ENCODE results near the gene ESR1. TPM values are rescaled to one million over a fixed set of nuclear protein-coding genes. Genes with fewer than 3 reads are reported as not detected.

Gene ESR1
- total RNA-seq, 1 donor from 2014 or later, result 0.05 TPM

DNA sequence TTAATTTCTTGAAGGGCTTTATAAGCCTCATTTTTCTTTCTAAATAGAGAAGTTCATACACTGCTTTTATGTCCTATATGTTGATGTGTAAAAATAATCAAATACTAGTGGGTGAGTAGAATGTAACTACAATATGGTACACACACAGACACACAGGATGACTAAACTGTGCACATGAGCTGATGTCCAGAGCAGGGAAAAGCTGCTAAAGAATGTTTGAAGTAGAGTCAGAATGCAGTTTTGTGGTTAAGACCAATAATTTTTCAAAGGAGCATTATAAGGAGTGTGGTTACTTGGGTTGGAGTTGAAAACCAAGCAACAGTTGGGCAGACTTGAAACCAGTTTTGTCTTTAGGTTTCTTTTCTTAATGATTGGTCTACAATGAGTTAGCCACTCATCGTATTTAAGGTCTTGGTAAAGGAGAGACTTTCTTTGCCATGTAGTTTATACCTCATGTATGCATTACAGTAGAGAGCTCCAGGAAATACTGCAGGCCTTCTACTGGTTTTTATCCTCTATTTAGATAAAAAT lies 196.6 kb downstream of the ESR1 start:
- Mint-ChIP-seq H3K36me3 (ENCODE audit: low read depth, unreplicated experiment) (no peaks in the 10 kb centered on the region), H3K4me3 (ENCODE audit: unreplicated experiment) (no peak overlapping the region), H3K9me3 (ENCODE audit: unreplicated experiment) (no peaks in the 10 kb centered on the region)

GRCh38 chr6:152004896-152005295 lies 197.4 kb downstream of the ESR1 start:
- H3K4me3 Mint-ChIP-seq (ENCODE audit: unreplicated experiment), result no peak overlapping the region
- no peak for TF ChIP-seq EZH2 (IDR thresholded peaks at IDR 0.05; ENCODE audit: insufficient read depth, low read length)
- TF ChIP-seq, protein P1, sequence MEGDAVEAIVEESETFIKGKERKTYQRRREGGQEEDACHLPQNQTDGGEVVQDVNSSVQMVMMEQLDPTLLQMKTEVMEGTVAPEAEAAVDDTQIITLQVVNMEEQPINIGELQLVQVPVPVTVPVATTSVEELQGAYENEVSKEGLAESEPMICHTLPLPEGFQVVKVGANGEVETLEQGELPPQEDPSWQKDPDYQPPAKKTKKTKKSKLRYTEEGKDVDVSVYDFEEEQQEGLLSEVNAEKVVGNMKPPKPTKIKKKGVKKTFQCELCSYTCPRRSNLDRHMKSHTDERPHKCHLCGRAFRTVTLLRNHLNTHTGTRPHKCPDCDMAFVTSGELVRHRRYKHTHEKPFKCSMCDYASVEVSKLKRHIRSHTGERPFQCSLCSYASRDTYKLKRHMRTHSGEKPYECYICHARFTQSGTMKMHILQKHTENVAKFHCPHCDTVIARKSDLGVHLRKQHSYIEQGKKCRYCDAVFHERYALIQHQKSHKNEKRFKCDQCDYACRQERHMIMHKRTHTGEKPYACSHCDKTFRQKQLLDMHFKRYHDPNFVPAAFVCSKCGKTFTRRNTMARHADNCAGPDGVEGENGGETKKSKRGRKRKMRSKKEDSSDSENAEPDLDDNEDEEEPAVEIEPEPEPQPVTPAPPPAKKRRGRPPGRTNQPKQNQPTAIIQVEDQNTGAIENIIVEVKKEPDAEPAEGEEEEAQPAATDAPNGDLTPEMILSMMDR (IDR thresholded peaks at IDR 0.05; ENCODE audit: insufficient read depth, low read depth, low read length), result no peak
- no peak overlapping the region for H3K27ac ChIP-seq (ENCODE audit: low read depth, low read length)

More for the DNA sequence above, 196.6 kb downstream of the ESR1 start:
- Histone ChIP-seq H3K9ac (ENCODE audit: low read length) (no peak overlapping the region), H2AFZ (ENCODE audit: low read depth, low read length) (no peak overlapping the region), H4K20me1 (ENCODE audit: insufficient read depth, low read length) (no peaks in the 10 kb centered on the region), H3K79me2 (ENCODE audit: insufficient read depth, low read length) (no peaks in the 10 kb centered on the region), H3K4me3 (ENCODE audit: insufficient read depth, low read depth, low read length) (no peak overlapping the region), H3K27ac (ENCODE audit: low read depth, low read length) (no peak overlapping the region), H3K9me3 (ENCODE audit: insufficient read depth, low read depth, low read length) (no peaks in the 10 kb centered on the region), H3K4me1 (ENCODE audit: insufficient read depth, low read length) (no peaks in the 10 kb centered on the region), H3K36me3 (ENCODE audit: insufficient read depth, low read length) (no peaks in the 10 kb centered on the region), H3K27me3 (ENCODE audit: insufficient read depth, low read length) (no peaks in the 10 kb centered on the region), H3K4me2 (ENCODE audit: low read length) (no peak overlapping the region)
- TF ChIP-seq, protein P1 (IDR thresholded peaks at IDR 0.05; ENCODE audit: insufficient read depth, low read depth, low read length), result no peak
- TF ChIP-seq EZH2 (IDR thresholded peaks at IDR 0.05; ENCODE audit: insufficient read depth, low read length), result no peak
- H3K4me1 Mint-ChIP-seq (ENCODE audit: low read depth, unreplicated experiment), result peaks cover 9% of the 10 kb centered on the region
- peaks cover 22% of the 10 kb centered on the region for H3K27me3 Mint-ChIP-seq (ENCODE audit: low read depth, unreplicated experiment)
- no peak overlapping the region for H3K27ac Mint-ChIP-seq (ENCODE audit: unreplicated experiment)
- DNase-seq (ENCODE audit: low read depth) (peak; percentile 62), FAIRE-seq (no peak)

DNA sequence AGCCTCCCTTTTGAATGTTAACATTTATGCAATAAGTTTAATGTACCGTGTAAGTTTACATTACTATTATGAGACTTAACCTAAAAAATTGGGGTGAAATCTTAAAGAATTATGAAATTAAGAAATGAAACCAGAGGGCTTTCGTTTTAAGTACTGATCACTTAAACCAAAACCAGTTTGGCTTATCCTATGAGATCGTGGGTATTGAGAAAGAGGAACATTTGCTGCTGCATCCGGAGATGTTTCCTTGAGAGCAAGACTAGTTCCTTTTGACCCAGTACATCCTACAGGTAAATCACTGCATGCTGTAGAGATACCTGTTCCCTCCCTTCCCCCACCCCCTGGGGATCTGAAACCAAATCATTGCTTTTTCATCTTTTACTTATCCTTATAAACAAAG lies 201.3 kb downstream of the ESR1 start:
- Mint-ChIP-seq H3K4me1 (ENCODE audit: low read depth, unreplicated experiment) (peaks cover 7% of the 10 kb centered on the region), H3K9me3 (ENCODE audit: unreplicated experiment) (no peaks in the 10 kb centered on the region), H3K36me3 (ENCODE audit: low read depth, unreplicated experiment) (no peaks in the 10 kb centered on the region), H3K4me3 (ENCODE audit: unreplicated experiment) (no peak overlapping the region), H3K27ac (ENCODE audit: unreplicated experiment) (no peak overlapping the region), H3K27me3 (ENCODE audit: low read depth, unreplicated experiment) (peaks cover 32% of the 10 kb centered on the region)
- no peaks in the 10 kb centered on the region for H3K79me2 ChIP-seq (ENCODE audit: insufficient read depth, low read length)
- no peaks in the 10 kb centered on the region for H3K27me3 ChIP-seq (ENCODE audit: insufficient read depth, low read length)
- H3K27ac ChIP-seq (ENCODE audit: low read depth, low read length), result no peak overlapping the region
- no peak for FAIRE-seq
- H2AFZ ChIP-seq (ENCODE audit: low read depth, low read length), result no peak overlapping the region
- H3K9ac ChIP-seq (ENCODE audit: low read length), result no peak overlapping the region
- no peaks in the 10 kb centered on the region for H3K9me3 ChIP-seq (ENCODE audit: insufficient read depth, low read depth, low read length)
- H3K4me2 ChIP-seq (ENCODE audit: low read length), result no peak overlapping the region
- H3K4me3 ChIP-seq (ENCODE audit: insufficient read depth, low read depth, low read length), result no peak overlapping the region
- no peaks in the 10 kb centered on the region for H4K20me1 ChIP-seq (ENCODE audit: insufficient read depth, low read length)
- no peaks in the 10 kb centered on the region for H3K36me3 ChIP-seq (ENCODE audit: insufficient read depth, low read length)
- TF ChIP-seq, protein P1 (IDR thresholded peaks at IDR 0.05; ENCODE audit: insufficient read depth, low read depth, low read length), result no peak
- no peak for TF ChIP-seq EZH2 (IDR thresholded peaks at IDR 0.05; ENCODE audit: insufficient read depth, low read length)
- no peaks in the 10 kb centered on the region for H3K4me1 ChIP-seq (ENCODE audit: insufficient read depth, low read length)
- DNase-seq (ENCODE audit: low read depth), result no peak

More at GRCh38 chr6:152004896-152005295, 197.4 kb downstream of the ESR1 start:
- FAIRE-seq (no peak), DNase-seq (ENCODE audit: low read depth) (no peak)
- no peak overlapping the region for H2AFZ ChIP-seq (ENCODE audit: low read depth, low read length)
- no peaks in the 10 kb centered on the region for H4K20me1 ChIP-seq (ENCODE audit: insufficient read depth, low read length)
- Mint-ChIP-seq H3K27me3 (ENCODE audit: low read depth, unreplicated experiment) (peaks cover 22% of the 10 kb centered on the region), H3K4me1 (ENCODE audit: low read depth, unreplicated experiment) (peaks cover 7% of the 10 kb centered on the region), H3K36me3 (ENCODE audit: low read depth, unreplicated experiment) (no peaks in the 10 kb centered on the region), H3K9me3 (ENCODE audit: unreplicated experiment) (no peaks in the 10 kb centered on the region), H3K27ac (ENCODE audit: unreplicated experiment) (no peak overlapping the region)
- no peaks in the 10 kb centered on the region for H3K36me3 ChIP-seq (ENCODE audit: insufficient read depth, low read length)
- no peaks in the 10 kb centered on the region for H3K79me2 ChIP-seq (ENCODE audit: insufficient read depth, low read length)
- H3K27me3 ChIP-seq (ENCODE audit: insufficient read depth, low read length), result no peaks in the 10 kb centered on the region
- H3K9ac ChIP-seq (ENCODE audit: low read length), result no peak overlapping the region
- no peaks in the 10 kb centered on the region for H3K9me3 ChIP-seq (ENCODE audit: insufficient read depth, low read depth, low read length)
- H3K4me1 ChIP-seq (ENCODE audit: insufficient read depth, low read length), result no peaks in the 10 kb centered on the region
- H3K4me2 ChIP-seq (ENCODE audit: low read length), result no peak overlapping the region
- H3K4me3 ChIP-seq (ENCODE audit: insufficient read depth, low read depth, low read length), result no peak overlapping the region
